ENCODE results near the gene PPP2R1A. TPM values are rescaled to one million over a fixed set of nuclear protein-coding genes. Genes with fewer than 3 reads are reported as not detected.

The PPP2R1A gene
- total and polyA plus RNA-seq, 2 of the 13 experiments (the other 11 are each of a cell fraction or from before 2014, with no cell fraction given): 86.7 to 130 TPM

- TF ChIP-seq CREB3 (CRISPR knock-in tag; IDR thresholded peaks at IDR 0.05): no peak
- 0 out of 2 replicates have a peak, but pooled peaks have one; percentile 32 for TF ChIP-seq PAWR (CRISPR knock-in tag; IDR thresholded peaks at IDR 0.05; ENCODE audit: borderline replicate concordance)
- peak; percentile 74; the same call in 1 of the 2 replicates for TF ChIP-seq ZNF34 (CRISPR knock-in tag; IDR thresholded peaks at IDR 0.05; ENCODE audit: borderline replicate concordance)
- TF ChIP-seq BRCA1 (CRISPR knock-in tag; IDR thresholded peaks at IDR 0.05): 0 out of 2 replicates have a peak, but pooled peaks have one; percentile 21
- TF ChIP-seq ZNF263 (CRISPR knock-in tag; IDR thresholded peaks at IDR 0.05): no peak
- peak; percentile 95 for TF ChIP-seq POLR2AphosphoS5 (IDR thresholded peaks at IDR 0.05; ENCODE audit: low read depth, low read length)
- TF ChIP-seq REXO4 (CRISPR knock-in tag; IDR thresholded peaks at IDR 0.05; ENCODE audit: borderline replicate concordance): no peak
- TF ChIP-seq CBX5 (CRISPR knock-in tag; IDR thresholded peaks at IDR 0.05; ENCODE audit: borderline replicate concordance): no peak
- TF ChIP-seq MEF2D (CRISPR knock-in tag; IDR thresholded peaks at IDR 0.05): peak; percentile 40; the same call in 1 of the 2 replicates
- peak; percentile 14; the same call in 1 of the 2 replicates for TF ChIP-seq ZNF143 (CRISPR knock-in tag; IDR thresholded peaks at IDR 0.05)
- no peak for TF ChIP-seq BATF2 (CRISPR knock-in tag; IDR thresholded peaks at IDR 0.05)
- TF ChIP-seq NCOA5 (CRISPR knock-in tag; IDR thresholded peaks at IDR 0.05): no peak
- no peak for TF ChIP-seq ZNF30 (CRISPR knock-in tag; IDR thresholded peaks at IDR 0.05)
- no peak for TF ChIP-seq SNAI1 (CRISPR knock-in tag; IDR thresholded peaks at IDR 0.05; ENCODE audit: borderline replicate concordance)
- peak; percentile 59; the same call in 1 of the 2 replicates for TF ChIP-seq THAP9 (CRISPR knock-in tag; IDR thresholded peaks at IDR 0.05; ENCODE audit: borderline replicate concordance)
- TF ChIP-seq MXD1 (CRISPR knock-in tag; IDR thresholded peaks at IDR 0.05): peak; percentile 77; the same call in 1 of the 2 replicates
- TF ChIP-seq ZNF354B (CRISPR knock-in tag; IDR thresholded peaks at IDR 0.05): 0 out of 2 replicates have a peak, but pooled peaks have one; percentile 30
- no peak for TF ChIP-seq NFE2L2 (IDR thresholded peaks at IDR 0.05; ENCODE audit: low read length)
- TF ChIP-seq ZNF260 (CRISPR knock-in tag; IDR thresholded peaks at IDR 0.05; ENCODE audit: borderline replicate concordance, low read depth): no peak
- no peak for TF ChIP-seq ZNF33A (CRISPR knock-in tag; IDR thresholded peaks at IDR 0.05; ENCODE audit: borderline replicate concordance)
- TF ChIP-seq ZNF556 (CRISPR knock-in tag; IDR thresholded peaks at IDR 0.05; ENCODE audit: borderline replicate concordance): peak; percentile 50; the same call in 1 of the 2 replicates
- TF ChIP-seq ZNF414 (CRISPR knock-in tag; IDR thresholded peaks at IDR 0.05): no peak
Measured at GRCh38 chr19:52269338-52270261, 79.7 kb downstream of the PPP2R1A start, which contains the start of gene ZNF766 (continued).

Data from HepG2 (cell line).